Vagina (tissue), 2 donors: ENCODE data around the gene TMEM235.

Experiments used
- POLR2AphosphoS5 ChIP-seq, 2 donors: sonication (generic); formaldehyde crosslinking; IDR thresholded peaks; one replicate each; pipeline ENCODE4 v1.9.0; 2017; ENCODE audit warnings: antibody characterized with exemption in 2 of 2, mild to moderate bottlenecking in 2 of 2, low read depth in 1 of 2; ENCODE audit not compliant: insufficient read depth in 1 of 2
- TF ChIP-seq, protein P1 (sequence below), 3 experiments: fragments of 450-650 bp in 2 of 3; fragments of 200-600 bp in 1 of 3; sonication (generic) in 1 of 3; IDR thresholded peaks; one replicate each; pipeline ENCODE4 v1.5.1; 2017 to 2019; ENCODE audit warnings: antibody characterized with exemption in 3 of 3, mild to moderate bottlenecking in 2 of 3, moderate library complexity in 2 of 3

DNA sequence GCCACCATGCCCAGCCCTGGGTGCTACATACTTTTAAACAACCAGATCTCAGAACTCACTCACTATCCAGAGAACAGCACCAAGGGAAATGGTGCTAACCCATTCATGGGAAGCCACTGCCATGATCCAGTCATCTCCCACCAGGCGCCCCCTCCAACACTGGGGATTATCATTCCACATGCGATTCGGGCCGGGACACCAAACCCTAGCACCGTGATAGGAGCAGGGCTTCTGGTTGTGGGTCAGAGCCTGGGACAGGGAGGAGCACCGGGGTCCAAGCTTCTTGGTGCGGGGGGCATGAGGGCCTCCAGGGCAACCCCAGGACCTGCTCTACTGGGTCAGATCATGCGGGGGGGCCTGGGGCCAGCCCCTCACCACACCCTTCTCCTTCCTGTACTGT, 4.5 kb downstream of the TMEM235 start:
- no peak for TF ChIP-seq POLR2AphosphoS5 (IDR thresholded peaks at IDR 0.05; ENCODE audit: insufficient read depth in 1 of 2, low read depth in 1 of 2)
- TF ChIP-seq, protein P1, sequence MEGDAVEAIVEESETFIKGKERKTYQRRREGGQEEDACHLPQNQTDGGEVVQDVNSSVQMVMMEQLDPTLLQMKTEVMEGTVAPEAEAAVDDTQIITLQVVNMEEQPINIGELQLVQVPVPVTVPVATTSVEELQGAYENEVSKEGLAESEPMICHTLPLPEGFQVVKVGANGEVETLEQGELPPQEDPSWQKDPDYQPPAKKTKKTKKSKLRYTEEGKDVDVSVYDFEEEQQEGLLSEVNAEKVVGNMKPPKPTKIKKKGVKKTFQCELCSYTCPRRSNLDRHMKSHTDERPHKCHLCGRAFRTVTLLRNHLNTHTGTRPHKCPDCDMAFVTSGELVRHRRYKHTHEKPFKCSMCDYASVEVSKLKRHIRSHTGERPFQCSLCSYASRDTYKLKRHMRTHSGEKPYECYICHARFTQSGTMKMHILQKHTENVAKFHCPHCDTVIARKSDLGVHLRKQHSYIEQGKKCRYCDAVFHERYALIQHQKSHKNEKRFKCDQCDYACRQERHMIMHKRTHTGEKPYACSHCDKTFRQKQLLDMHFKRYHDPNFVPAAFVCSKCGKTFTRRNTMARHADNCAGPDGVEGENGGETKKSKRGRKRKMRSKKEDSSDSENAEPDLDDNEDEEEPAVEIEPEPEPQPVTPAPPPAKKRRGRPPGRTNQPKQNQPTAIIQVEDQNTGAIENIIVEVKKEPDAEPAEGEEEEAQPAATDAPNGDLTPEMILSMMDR (IDR thresholded peaks at IDR 0.05): no peak
